ENCODE data around the gene TUB. TPM values are rescaled to one million over a fixed set of nuclear protein-coding genes. Genes with fewer than 3 reads are reported as not detected.
A peak's percentile ranks its signal among the peaks of the same experiment; 100 is the strongest.

TUB gene
- total and polyA plus RNA-seq, 8 donors: 0.68 to 2.2 (median 1.5) TPM

DNA sequence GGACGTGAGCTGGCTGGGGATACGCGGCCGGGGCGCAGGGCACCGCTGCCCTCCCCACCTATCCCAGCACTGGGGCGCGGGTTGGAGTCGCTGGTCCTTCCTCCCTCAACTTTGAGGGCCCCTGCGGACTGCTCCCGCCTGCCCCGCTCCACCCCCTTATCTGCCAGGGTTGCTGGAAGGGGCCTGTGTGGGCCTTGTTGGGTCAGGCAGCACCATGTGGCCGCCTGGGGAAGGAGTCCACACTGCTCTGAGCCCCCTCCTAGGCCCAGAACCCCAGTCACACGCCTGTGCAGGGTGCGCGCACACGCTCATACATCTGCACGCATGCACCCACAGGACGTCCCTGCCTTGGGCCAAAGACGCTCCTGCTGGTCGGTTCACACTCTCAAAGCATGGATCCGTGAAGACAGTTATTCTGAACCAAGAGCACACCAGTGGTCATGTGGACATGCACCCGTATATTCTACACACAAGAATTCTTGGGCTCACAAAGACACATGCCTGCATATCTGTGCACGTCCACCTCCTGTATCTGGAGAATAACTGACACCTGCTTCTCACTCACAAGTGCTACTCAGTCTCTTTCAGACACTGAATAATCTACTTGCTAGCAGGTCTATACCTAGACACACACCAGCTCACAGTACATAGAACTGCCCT, 710 bp downstream of the TUB start:
- no peak overlapping the region for H3K27ac ChIP-seq

DNA sequence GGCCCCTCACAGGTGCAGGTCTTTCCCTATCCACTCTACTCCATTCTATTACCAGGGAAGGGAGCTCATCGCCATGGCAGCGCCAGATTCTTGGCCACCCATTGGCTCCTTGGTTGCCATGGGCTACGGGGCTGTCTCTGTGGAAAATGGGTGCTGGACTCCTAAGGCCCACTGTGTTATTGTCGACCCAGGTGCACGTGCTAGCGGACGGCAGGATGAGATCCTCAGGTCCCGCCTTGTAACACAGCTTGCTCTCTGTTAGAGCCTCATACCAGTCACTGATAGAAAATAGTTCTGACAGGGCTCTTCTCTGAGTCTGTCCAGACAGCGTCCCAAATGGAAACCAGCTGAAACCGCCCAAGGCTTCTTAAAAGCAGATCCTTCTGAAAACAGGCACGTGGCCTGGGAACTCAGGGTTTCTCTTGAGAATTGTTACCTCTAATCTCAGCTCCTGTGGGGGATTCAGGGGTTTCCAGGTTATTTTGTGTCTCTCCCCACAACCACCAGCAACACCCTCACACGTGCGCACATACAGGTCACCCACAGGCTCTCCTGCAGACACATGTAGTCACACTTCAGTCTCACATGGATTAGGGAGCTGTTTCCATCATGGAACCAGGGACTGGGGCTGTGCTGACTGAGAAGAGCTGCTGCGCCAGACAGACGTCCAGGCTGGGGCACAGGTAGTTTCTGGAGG, 1.5 kb downstream of the TUB start:
- DNase-seq (peak in 1 of 6 donors; percentile 47), ATAC-seq (no peak), FAIRE-seq (no peak)
- Histone ChIP-seq H3K4me3 (no peak overlapping the region), H3K36me3 (no peaks in the 10 kb centered on the region), H3K4me1 (no peaks in the 10 kb centered on the region), H3K9me3 (no peaks in the 10 kb centered on the region), H3K27me3 (no peaks in the 10 kb centered on the region), H3K27ac (no peak overlapping the region)
- TF ChIP-seq, protein P1, sequence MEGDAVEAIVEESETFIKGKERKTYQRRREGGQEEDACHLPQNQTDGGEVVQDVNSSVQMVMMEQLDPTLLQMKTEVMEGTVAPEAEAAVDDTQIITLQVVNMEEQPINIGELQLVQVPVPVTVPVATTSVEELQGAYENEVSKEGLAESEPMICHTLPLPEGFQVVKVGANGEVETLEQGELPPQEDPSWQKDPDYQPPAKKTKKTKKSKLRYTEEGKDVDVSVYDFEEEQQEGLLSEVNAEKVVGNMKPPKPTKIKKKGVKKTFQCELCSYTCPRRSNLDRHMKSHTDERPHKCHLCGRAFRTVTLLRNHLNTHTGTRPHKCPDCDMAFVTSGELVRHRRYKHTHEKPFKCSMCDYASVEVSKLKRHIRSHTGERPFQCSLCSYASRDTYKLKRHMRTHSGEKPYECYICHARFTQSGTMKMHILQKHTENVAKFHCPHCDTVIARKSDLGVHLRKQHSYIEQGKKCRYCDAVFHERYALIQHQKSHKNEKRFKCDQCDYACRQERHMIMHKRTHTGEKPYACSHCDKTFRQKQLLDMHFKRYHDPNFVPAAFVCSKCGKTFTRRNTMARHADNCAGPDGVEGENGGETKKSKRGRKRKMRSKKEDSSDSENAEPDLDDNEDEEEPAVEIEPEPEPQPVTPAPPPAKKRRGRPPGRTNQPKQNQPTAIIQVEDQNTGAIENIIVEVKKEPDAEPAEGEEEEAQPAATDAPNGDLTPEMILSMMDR (IDR thresholded peaks at IDR 0.05): no peak
- intact Hi-C loops (cut with DNase I): no loop called here
- 90 to 92% methylated on average over 15 of the region's 15 CpGs for WGBS, 2 donors

More for the DNA sequence above, 710 bp downstream of the TUB start:
- H3K36me3 ChIP-seq: no peaks in the 10 kb centered on the region
- no peaks in the 10 kb centered on the region for H3K27me3 ChIP-seq
- 25 to 39% methylated on average over 24 of the region's 24 CpGs for WGBS, 2 donors
- no peaks in the 10 kb centered on the region for H3K4me1 ChIP-seq
- FAIRE-seq (no peak), DNase-seq (peak in 1 of 6 donors; percentile 67), ATAC-seq (peak in 3 of 4 donors; percentile 32 to 43 (median 37))
- no peaks in the 10 kb centered on the region for H3K9me3 ChIP-seq
- intact Hi-C loops (cut with DNase I): no loop called here
- TF ChIP-seq, protein P1 (IDR thresholded peaks at IDR 0.05): no peak
- H3K4me3 ChIP-seq: peak overlapping the region; percentile 28 to 57 (median 42)

DNA sequence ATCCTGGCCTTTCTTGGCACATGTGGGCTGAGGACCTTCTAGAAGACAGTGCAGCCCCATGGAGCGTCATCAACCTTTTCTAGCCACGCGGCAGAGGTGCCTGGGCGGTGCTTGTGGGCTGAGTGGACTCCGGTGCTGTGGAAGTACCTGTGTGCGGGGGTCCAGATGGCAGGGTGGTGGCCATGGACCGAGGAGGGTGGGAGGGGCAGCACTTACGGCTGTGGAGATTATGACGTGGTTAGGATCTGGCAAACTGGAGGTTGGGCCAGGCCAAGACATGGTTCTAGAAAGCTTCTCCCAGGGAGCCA, 2.0 kb downstream of the TUB start:
- H3K9me3 ChIP-seq: no peaks in the 10 kb centered on the region
- no peaks in the 10 kb centered on the region for H3K36me3 ChIP-seq
- 82% methylated on average over 9 of the region's 9 CpGs for WGBS, 2 donors
- no peaks in the 10 kb centered on the region for H3K4me1 ChIP-seq
- H3K27me3 ChIP-seq: no peaks in the 10 kb centered on the region
- TF ChIP-seq, protein P1 (IDR thresholded peaks at IDR 0.05): no peak
- ATAC-seq (no peak), DNase-seq (peak in 1 of 6 donors; percentile 43), FAIRE-seq (no peak)
- no peak overlapping the region for H3K4me3 ChIP-seq
- intact Hi-C loops (cut with DNase I): no loop called here
- no peak overlapping the region for H3K27ac ChIP-seq

DNA sequence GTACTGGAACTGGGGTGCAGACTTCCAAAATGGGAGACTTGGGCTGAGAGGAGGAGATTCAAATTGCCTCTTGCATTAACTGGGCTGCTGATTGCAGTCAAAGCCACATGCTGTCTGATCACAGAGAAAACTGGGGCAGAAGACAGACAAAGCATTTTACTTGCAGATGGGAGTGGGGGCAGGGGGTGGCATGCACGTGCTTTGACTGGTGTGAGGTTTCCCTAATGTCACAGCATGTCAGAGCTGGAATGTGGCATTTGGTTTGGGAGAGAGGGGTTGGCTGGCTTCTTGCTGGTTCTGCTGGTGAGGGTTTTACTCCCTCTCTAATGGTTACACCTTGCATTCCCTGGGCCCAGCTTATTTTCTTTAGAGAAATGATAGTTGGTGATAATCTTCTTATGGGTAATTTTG, 2.9 kb downstream of the TUB start:
- Histone ChIP-seq H3K4me3 (no peak overlapping the region), H3K36me3 (no peaks in the 10 kb centered on the region), H3K4me1 (no peaks in the 10 kb centered on the region), H3K27ac (no peak overlapping the region), H3K27me3 (no peaks in the 10 kb centered on the region), H3K9me3 (no peaks in the 10 kb centered on the region)
- FAIRE-seq: no peak
- TF ChIP-seq, protein P1 (IDR thresholded peaks at IDR 0.05): no peak
- no peak for ATAC-seq
- DNase-seq: peak in 1 of 6 donors; percentile 13
- intact Hi-C loops (cut with DNase I): no loop called here
- 53 to 64% methylated on average over 1 of the region's 1 CpG for WGBS, 2 donors

GRCh38 chr11:8084352-8084751, 3.3 kb downstream of the TUB start:
- intact Hi-C loops (cut with DNase I): no loop called here

More at GRCh38 chr11:8084352-8084751, 3.3 kb downstream of the TUB start:
- no peaks in the 10 kb centered on the region for H3K36me3 ChIP-seq
- no peak overlapping the region for H3K4me3 ChIP-seq
- H3K27me3 ChIP-seq: no peaks in the 10 kb centered on the region
- H3K27ac ChIP-seq: no peak overlapping the region
- WGBS, 2 donors: 83 to 93% methylated on average over 6 of the region's 6 CpGs
- peak in 1 of 6 donors; percentile 26 for DNase-seq
- no peak for ATAC-seq
- FAIRE-seq: no peak
- TF ChIP-seq, protein P1 (IDR thresholded peaks at IDR 0.05): no peak
- H3K4me1 ChIP-seq: no peaks in the 10 kb centered on the region
- H3K9me3 ChIP-seq: no peaks in the 10 kb centered on the region

All from pancreas (tissue), 10 donors.